OCI-LY7 (cell line): ENCODE measurements around the gene RRP12. TPM values are rescaled to one million over a fixed set of nuclear protein-coding genes. Genes with fewer than 3 reads are reported as not detected.

Experiments
- BruUV-seq: library from RNA; stranded (reverse); fragments of 400-500 nt; replicated peaks from 2 replicates; lab custom pipeline; 2021; lab: Mats Ljungman, UMichigan
- CTCF ChIA-PET: fragments of 300-600 bp; sonication (Branson Sonifier 250); formaldehyde crosslinking; loops from one replicate; lab custom pipeline; 2022; ENCODE audit warnings: antibody characterized with exemption; ENCODE audit not compliant: unreplicated experiment; lab: Charles Lee
- POLR2A ChIA-PET: fragments of 300-600 bp; sonication (Branson Sonifier 250); formaldehyde crosslinking; loops from one replicate; lab custom pipeline; 2022; ENCODE audit warnings: antibody characterized with exemption; lab: Charles Lee
- DNase-seq: peaks from one replicate; pipeline ENCODE4 v3.0.0-alpha.2; 2015; ENCODE audit warnings: low spot score
- H2AFZ ChIP-seq: fragments of 200-600 bp; sonication (generic), shearing (Covaris generic); 2 replicates; pipeline ENCODE4 v1.6.1; 2014; ENCODE audit warnings: mild to moderate bottlenecking, antibody characterized with exemption, low read length, moderate library complexity
- H3K27ac ChIP-seq: fragments of 200-600 bp; sonication (generic); 2 replicates; pipeline ENCODE4 v1.5.1; 2014; ENCODE audit warnings: mixed run types, low read depth, mild to moderate bottlenecking, moderate library complexity, low read length, inconsistent platforms; ENCODE audit not compliant: poor library complexity, severe bottlenecking
- H3K36me3 ChIP-seq: fragments of 200-600 bp; sonication (generic); 2 replicates; pipeline ENCODE4 v1.6.1; 2014; ENCODE audit warnings: mild to moderate bottlenecking, antibody characterized with exemption, low read length, moderate library complexity, mixed read lengths; ENCODE audit not compliant: insufficient read depth
- H3K4me1 ChIP-seq: fragments of 200-600 bp; sonication (generic); 2 replicates; pipeline ENCODE4 v1.5.1; 2014; ENCODE audit warnings: mild to moderate bottlenecking, low read length; ENCODE audit not compliant: insufficient read depth, poor library complexity, severe bottlenecking
- H3K4me2 ChIP-seq: fragments of 200-600 bp; sonication (generic); 2 replicates; pipeline ENCODE4 v1.6.1; 2014; ENCODE audit warnings: mild to moderate bottlenecking, low read length
- H3K4me3 ChIP-seq: fragments of 200-600 bp; sonication (generic); 2 replicates; pipeline ENCODE4 v1.5.1; 2014; ENCODE audit warnings: mild to moderate bottlenecking, low read depth, low read length; ENCODE audit not compliant: poor library complexity, severe bottlenecking
- H3K79me2 ChIP-seq: fragments of 200-600 bp; sonication (generic); 2 replicates; pipeline ENCODE4 v1.6.1; 2016; ENCODE audit warnings: low read depth, mild to moderate bottlenecking, low read length, moderate library complexity, mixed read lengths; ENCODE audit not compliant: insufficient read depth
- H3K9me2 ChIP-seq: fragments of 200-600 bp; sonication (generic); 2 replicates; pipeline ENCODE4 v1.6.1; 2016; ENCODE audit warnings: mild to moderate bottlenecking, low read length, mixed read lengths; ENCODE audit not compliant: insufficient read depth
- H3K9me3 ChIP-seq: fragments of 200-600 bp; sonication (generic); 2 replicates; pipeline ENCODE4 v1.6.1; 2014; ENCODE audit warnings: mild to moderate bottlenecking, mixed run types, low read length, mixed read lengths
- H4K20me1 ChIP-seq: fragments of 200-600 bp; sonication (generic); 2 replicates; pipeline ENCODE4 v1.6.1; 2014; ENCODE audit warnings: mild to moderate bottlenecking, antibody characterized with exemption, low read length, moderate library complexity, mixed read lengths; ENCODE audit not compliant: insufficient read depth
- CTCF ChIP-seq: fragments of 200-600 bp; sonication (generic); conservative IDR thresholded peaks from 2 replicates; pipeline ENCODE4 v1.5.1; 2014; ENCODE audit warnings: mild to moderate bottlenecking, antibody characterized with exemption, low read length, moderate library complexity, mixed read lengths
- EZH2phosphoT487 ChIP-seq: fragments of 200-600 bp; sonication (generic); IDR thresholded peaks from 2 replicates; pipeline ENCODE4 v1.6.1; 2018; ENCODE audit warnings: low read depth, borderline replicate concordance, mild to moderate bottlenecking, mixed run types, antibody characterized with exemption, low read length, moderate library complexity, mixed read lengths
- intact Hi-C: fragments of 100-400 bp; cut with micrococcal nuclease; formaldehyde crosslinking; loops from one replicate; pipeline ENCODE4 v1.10.0; 2022; ENCODE audit not compliant: unreplicated experiment
- total RNA-seq, 2 experiments: library from RNA; depleted of rRNA in 1 of 2; stranded (reverse); fragments of >200 nt in 1 of 2; shearing (Covaris generic) in 1 of 2; gene quantifications; 2 replicates each; pipeline ENCODE4 v1.2.3, GENCODE V29; 2014 to 2022

The RRP12 gene
- total RNA-seq, 2 experiments from 2014 or later, result 32.1 to 39.3 TPM

- H3K27ac ChIP-seq, result peak within 1 kb of the TSS; percentile 36
- no peaks in the 10 kb centered on the region for H3K9me3 ChIP-seq
- peak within 1 kb of the TSS; percentile 77 for H3K4me2 ChIP-seq
- TSS peak; percentile 77 for BruUV-seq
- peak within 1 kb of the TSS; percentile 89 for H3K4me3 ChIP-seq
- intact Hi-C loops, result loop anchor here (1.0 to 2.0 kb wide), 3 partner anchors 17 to 52 kb away; partner anchors contain the start of genes MMS19 and UBTD1
- TF ChIP-seq EZH2phosphoT487 (no peak), CTCF (peak; percentile 38)
- peak; percentile 96 for DNase-seq
- H3K79me2 ChIP-seq, result peaks cover 32% of the 10 kb centered on the region; the same call in 1 of the 2 replicates
- H3K9me2 ChIP-seq, result no peaks in the 10 kb centered on the region
- POLR2A ChIA-PET, result no interaction called here
- H4K20me1 ChIP-seq, result peaks cover 7% of the 10 kb centered on the region; the same call in 1 of the 2 replicates
- H3K4me1 ChIP-seq, result peaks cover 28% of the 10 kb centered on the region
- H2AFZ ChIP-seq, result peak within 1 kb of the TSS; percentile 78
- CTCF ChIA-PET, result no interaction called here
- H3K36me3 ChIP-seq, result peaks cover 38% of the 10 kb centered on the region
Measured at GRCh38 chr10:97445722-97446639, 44.8 kb upstream of the RRP12 start, which contains the start of the genes EXOSC1 and ZDHHC16. EXOSC1 (minus strand) TSS chr10:97446006; CDS start chr10:97445985, 21 bp downstream. ZDHHC16 (plus strand) TSS chr10:97446175; CDS start chr10:97451676, 5,501 bp downstream.

GRCh38 chr10:97445357-97445721, 44.2 kb upstream of the RRP12 start:
- peak overlapping the region; percentile 36 for H3K27ac ChIP-seq
- no TSS peak for BruUV-seq
- H4K20me1 ChIP-seq, result peaks cover 7% of the 10 kb centered on the region; the same call in 1 of the 2 replicates
- H3K4me2 ChIP-seq, result peak overlapping the region; percentile 70
- DNase-seq, result no peak
- H3K4me3 ChIP-seq, result peak overlapping the region; percentile 89
- peaks cover 32% of the 10 kb centered on the region; the same call in 1 of the 2 replicates for H3K79me2 ChIP-seq
- H3K9me2 ChIP-seq, result no peaks in the 10 kb centered on the region
- peaks cover 38% of the 10 kb centered on the region for H3K36me3 ChIP-seq
- intact Hi-C loops, result loop anchor here (2.0 kb wide), 1 partner anchor 17 kb away; no protein-coding TSS in a partner anchor
- no peaks in the 10 kb centered on the region for H3K9me3 ChIP-seq
- H3K4me1 ChIP-seq, result peaks cover 28% of the 10 kb centered on the region
- ChIA-PET CTCF (no interaction called here), POLR2A (interaction anchor here (0.6 kb wide), 1 partner anchor 17 kb away, joined by 4 read pairs; no protein-coding TSS in a partner anchor)
- H2AFZ ChIP-seq, result peak overlapping the region; percentile 78
- TF ChIP-seq CTCF (no peak), EZH2phosphoT487 (no peak)
